COLO829 (cell line): Measurements from ENCODE around the gene DHRS13.
"Not testable (repeated sequence)": the region's sequence is repeated elsewhere in the genome, so short reads cannot be mapped to it uniquely, and the experiment has no call there.

Experiments used
- DNase-seq: peaks from one replicate; pipeline ENCODE4 v3.0.0; 2012; ENCODE audit warnings: low spot score

DHRS13 gene

DNA sequence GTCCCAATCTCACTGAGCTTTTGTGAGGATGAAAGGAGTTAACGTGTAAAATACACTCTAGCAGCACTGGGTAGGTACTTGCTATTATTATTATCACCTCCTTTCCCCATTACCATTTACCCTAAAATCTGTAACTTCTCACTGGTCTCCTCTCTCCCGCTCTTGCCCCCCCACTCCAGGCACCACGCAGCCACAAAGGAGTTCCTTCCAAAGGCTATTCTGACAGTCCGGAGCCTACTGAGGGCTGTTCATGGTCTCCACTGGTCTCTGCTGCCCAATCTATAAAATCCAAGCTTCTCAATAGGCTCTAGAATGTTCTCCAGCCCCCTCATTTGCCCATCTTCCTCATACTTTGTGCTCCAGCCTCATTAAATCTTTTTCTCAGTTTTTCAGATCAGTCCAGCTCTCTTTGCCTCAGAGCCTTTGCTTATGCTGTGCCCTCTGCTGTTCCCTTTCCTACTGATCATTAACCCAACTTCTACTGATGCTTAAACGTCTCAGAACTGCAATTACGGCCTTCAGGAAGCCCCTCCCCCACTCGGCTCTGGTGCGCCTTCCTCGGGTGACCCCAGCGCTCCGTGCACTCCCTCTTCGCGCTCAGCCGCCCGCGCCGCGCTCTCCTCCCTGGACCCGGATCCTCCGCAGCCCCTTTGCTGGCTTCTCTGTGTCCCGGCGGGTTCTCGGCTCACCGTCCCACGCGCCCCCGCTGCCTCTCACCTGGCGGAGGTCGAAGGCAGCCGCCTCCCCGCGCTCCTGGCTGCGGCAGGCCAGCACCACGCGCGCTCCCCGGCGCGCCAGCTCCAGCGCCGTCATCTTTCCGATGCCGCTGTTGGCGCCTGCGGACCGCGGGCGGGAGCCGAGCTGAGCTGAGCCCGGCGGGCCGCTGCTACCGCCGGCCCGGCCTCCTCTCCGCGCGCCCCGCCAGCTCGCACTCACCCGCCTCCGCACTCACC is 737 bp downstream of the DHRS13 start:
- DNase-seq: no peak

GRCh38 chr17:28900986-28901726 is 1.7 kb downstream of the DHRS13 start:
- no peak for DNase-seq

GRCh38 chr17:28899212-28899815 is 3.6 kb downstream of the DHRS13 start:
- DNase-seq: no peak

GRCh38 chr17:28898527-28898955 is 4.3 kb downstream of the DHRS13 start:
- DNase-seq: no peak

DNA sequence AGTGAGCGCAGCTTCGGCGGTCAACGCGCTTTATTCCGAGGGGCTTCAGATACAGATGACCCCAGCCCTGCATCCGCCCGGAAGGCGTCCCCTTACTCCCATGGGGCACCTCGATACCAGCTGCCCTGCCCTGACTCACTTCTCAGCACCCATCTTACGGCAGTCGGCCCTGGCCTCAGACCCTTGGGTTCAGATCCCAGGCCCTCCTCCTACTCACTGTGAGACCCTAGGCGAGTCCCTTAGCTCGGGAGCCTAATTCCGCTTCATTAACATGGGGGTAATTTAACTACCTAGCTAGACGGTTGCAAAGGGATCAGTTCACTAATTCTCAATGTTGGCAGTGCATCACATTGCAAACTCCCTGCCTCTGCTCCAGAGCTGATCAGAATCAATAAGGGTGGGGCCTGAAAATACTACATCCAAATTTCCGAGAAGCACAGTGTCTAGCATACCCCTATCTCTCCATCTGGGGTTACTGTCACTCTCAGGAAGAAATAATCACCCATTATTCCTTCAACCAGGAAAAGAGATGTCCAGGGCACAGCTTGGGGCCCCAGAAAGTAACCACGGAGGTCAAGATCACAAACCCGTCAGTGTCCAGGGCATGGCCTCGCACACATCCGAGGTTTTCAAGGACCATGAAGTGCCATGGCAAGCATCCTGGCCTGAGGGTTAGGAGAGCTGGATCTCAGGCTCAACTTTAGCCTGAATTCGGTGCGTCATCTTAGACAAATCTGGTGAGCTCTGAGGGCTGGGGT is 4.9 kb downstream of the DHRS13 start:
- no peak for DNase-seq

GRCh38 chr17:28896884-28897768 is 5.8 kb downstream of the DHRS13 start, which contains the start of gene FLOT2:
Gene FLOT2 (minus strand): TSS chr17:28897733. CDS start chr17:28897574, 159 bp downstream.
- no peak for DNase-seq

DNA sequence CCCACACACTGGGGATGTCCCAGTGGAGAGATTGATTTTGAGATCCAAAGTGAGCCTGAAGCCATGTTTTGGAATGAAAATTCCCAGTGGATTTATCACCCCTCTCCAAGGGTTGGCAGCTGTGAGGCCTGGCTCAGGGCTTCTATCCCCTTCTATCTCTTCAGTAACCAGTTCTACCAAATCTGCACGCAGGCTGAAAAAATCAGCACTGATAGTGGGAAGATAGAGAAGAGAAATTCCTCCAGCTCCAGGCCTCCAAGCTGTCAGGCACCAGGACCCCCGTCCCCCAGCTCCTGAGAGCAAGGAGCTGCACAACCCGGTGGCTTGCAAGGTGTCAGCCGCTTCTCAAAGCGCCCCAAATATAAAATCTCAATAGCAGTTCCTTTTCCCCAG is 6.4 kb downstream of the DHRS13 start:
- DNase-seq: no peak

DNA sequence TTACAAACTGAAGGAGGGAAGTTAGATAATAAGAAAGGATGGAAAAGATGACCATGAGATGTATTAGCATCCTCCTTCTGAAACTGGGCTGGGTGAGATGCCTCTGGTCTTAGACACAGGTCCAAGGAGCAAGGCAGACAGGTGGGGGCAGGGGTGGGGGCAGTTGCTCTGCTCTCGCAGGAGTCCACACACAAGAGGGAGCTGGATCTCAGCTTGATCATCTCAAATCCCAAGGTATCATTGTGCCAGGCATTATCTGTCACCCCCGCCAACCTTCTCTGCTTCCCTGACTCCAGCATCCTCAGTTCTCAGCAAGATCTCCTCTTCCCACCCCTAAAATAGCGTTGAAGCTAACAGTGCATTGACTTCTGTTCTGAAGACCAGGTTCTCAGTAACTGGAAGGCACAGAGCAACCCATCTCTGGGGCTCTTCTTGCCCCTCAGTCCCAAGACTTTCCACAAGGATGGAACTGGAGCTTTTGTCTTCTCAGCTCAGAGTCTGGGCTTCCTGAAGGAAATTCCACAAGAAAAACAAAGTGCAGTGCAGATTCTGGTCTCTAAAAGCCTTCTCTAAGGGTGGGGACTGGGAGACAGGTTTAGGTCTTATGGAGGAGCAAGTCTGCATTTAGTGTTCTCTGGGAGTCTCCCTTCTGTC is 7.0 kb downstream of the DHRS13 start:
- DNase-seq: no peak

DNA sequence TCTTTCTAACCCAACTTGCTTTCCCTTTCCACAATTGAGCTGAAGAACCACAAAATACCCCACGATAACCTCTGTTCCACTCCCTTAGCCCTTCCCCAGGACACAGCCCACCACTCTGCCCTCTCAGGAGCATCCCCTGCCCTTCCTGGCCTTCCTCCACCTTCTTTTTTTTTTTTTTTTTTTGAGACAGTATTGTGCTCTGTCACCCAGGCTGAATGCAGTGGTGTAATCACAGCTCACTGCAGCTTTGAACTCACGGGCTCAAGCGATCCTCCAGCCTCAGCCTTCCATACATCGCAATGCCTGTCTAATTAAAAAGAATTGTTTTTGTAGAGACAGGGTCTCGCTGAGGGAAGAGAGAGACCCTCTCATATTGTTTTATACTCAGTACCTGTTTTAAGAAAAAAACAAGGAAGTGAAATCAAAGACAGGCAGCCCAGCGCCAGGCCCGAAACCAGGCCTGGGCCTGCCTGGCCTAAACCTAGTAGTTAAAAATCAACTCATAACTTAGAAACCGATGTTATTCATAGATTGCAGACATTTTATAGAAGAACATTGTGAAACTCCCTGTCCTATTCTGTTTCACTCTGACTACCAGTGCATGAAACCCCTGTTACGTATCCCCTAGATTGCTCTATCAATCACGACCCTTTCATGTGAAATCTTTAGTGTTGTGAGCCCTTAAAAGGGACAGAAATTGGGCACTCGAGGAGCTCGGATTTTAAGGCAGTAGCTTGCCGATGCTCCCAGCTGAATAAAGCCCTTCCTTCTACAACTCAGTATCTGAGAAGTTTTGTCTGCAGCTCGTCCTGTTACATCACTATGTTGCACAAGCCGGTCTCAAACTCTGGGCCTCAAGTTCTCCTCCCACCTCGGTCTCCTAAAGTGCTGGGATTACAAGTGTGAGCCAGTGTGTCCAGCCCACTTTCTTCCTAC is 9.4 kb downstream of the DHRS13 start:
- DNase-seq: not testable (repeated sequence)

DNA sequence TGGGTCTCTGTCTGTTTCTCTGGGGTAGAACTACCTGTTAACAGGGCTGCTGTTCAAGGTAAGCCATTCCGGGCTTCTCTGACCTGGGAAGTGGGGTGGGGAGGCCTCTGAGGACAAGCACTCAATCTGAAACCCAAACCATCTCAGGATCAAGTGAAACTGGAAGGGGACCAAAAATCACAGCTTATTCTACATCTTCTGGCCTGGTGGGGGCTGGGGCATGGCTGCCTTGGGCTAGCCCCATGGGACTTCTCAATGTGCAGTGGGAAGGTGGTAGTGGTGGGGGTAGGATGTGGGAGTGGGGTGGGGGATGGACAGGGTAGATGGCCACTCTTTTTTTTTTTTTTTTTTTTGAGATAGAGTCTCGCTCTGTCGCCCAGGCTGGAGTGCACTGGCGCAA is 10.9 kb downstream of the DHRS13 start:
- DNase-seq: no peak

DNA sequence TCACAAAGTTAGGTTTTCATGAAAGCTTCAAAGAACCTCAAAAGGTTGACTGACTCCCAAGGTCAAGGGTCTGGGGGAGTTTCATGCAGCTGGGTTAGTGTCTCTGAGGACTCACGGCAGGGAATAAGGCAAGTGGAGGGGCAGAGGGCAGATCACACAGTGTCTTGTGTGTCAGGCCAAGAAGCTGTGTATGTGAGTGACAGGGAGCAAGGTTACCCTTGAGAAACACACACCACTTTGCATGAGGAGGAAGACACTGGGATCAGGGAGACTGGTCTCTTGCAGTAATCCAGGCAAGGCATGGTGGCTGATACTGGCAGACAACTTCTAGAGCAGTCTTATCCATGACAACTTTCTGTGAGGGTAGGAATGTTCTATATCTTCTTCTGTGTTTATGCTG is 11.7 kb downstream of the DHRS13 start:
- DNase-seq: no peak

DNA sequence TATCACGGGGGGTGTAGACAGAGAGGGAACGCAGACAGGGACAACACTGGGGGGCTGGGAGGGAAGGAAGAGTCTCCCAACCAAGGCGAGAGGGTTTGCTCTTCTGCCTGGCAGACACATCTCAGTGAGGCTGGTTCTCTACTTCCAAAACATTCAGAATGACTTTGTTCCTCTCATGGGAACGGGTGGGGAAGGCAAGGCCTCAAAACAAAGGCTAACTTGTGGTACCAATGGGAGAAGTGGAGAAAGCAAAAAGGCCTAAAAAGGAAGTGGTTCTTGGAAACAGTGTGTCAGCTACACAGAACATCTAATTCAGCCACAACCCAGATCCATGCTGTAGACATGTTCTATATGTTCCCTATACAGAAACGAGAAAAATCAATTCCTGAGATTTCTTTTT is 12.9 kb downstream of the DHRS13 start:
- DNase-seq: no peak

DNA sequence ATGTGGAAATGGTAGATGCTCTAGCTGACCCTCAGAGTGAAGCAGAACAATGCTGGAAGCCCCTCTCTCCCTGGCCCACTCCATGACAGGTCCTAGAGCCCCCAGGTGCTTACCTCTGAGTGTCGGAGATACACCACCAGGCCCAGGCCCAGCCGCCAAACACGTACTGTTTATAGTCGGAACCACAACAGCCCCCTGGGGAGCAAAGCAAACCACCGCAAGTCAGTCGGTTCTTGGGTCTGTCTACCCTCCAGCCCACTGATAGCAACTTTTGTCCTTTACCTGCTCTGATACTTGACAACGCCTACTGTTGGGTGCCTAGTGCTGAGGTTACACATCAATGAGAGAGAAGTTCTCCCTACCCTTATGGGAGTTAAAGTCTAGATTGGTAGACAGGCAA is 14.0 kb downstream of the DHRS13 start:
- DNase-seq: no peak

DNA sequence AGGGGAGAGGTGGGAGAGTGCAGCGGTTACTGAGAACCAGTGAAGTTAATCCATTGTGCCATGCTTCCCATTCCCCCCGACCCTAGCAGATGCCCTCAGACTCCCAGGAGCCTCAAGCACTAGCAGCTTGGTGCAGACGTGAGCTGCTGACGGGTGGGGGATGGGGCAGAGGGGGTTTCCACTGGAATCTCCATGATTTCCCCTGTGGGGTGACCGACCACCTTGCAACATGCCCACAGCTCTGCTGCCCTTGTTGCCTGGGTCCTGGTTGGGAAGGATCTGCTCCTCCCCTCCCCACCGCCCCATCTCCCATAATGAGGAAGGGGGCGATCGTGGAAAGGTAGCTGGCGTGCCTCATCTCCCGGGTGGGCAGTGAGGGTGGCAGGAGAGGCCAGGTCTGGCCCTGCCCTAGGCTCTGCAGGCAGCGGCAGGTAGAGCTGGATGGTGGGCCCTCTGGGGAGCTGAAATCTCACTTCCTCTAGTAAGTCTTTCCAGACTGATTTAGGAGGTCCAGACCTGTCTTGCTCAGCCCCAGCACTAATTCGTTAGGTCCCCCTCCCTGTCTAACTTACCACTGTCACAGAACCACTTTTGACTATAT is 14.9 kb downstream of the DHRS13 start:
- DNase-seq: no peak

DNA sequence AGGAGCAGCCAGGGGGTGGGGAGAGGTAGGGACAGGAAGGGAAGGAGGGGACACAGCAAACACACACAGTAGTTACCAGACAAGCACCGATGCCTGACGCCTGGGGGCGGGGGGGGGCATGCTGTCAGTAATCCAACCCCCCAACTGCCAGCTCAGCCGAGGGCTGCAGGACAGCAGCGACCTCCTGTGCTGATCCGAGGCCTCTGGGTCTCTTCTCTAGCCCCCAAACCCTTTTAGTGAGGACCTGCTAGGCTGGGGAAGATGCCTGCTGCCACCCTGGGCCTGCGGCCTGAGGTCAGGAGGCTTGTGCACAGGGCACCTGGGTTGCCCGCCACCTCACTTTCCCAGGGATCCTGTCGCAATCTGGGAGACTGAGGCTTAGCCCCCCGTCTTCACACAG is 16.9 kb downstream of the DHRS13 start:
- no peak for DNase-seq

GRCh38 chr17:28885363-28885762 is 17.5 kb downstream of the DHRS13 start:
- DNase-seq: no peak

- no peak for DNase-seq
Observed at GRCh38 chr17:28883967-28884702, 18.7 kb downstream of the DHRS13 start.
